Nephron progenitor cell (in vitro differentiated cells): ENCODE data around the gene RAD21L1.
"Not testable (repeated sequence)": the region's sequence is repeated elsewhere in the genome, so short reads cannot be mapped to it uniquely, and the experiment has no call there.

Source experiments
- DNase-seq: peaks from one replicate; pipeline ENCODE4 v3.0.0; 2021
- H3K27ac Mint-ChIP-seq: 2 replicates; pipeline ENCODE4 v1.8.0; 2021; ENCODE audit warnings: mild to moderate bottlenecking, moderate library complexity, mixed read lengths
- H3K27me3 Mint-ChIP-seq: 2 replicates; pipeline ENCODE4 v1.8.0; 2021; ENCODE audit warnings: mild to moderate bottlenecking, low read depth, mixed read lengths; ENCODE audit not compliant: poor library complexity
- H3K36me3 Mint-ChIP-seq: 2 replicates; pipeline ENCODE4 v1.8.0; 2021; ENCODE audit warnings: low read depth, mixed read lengths
- H3K4me1 Mint-ChIP-seq: 2 replicates; pipeline ENCODE4 v1.8.0; 2021; ENCODE audit warnings: mixed read lengths
- H3K4me3 Mint-ChIP-seq: 2 replicates; pipeline ENCODE4 v1.8.0; 2021; ENCODE audit warnings: mild to moderate bottlenecking, moderate library complexity, mixed read lengths
- H3K9me3 Mint-ChIP-seq: 2 replicates; pipeline ENCODE4 v1.8.0; 2021; ENCODE audit warnings: mild to moderate bottlenecking, moderate library complexity, mixed read lengths
- CTCF ChIP-seq: fragments of 200-600 bp; sonication (generic); IDR thresholded peaks from 2 replicates; pipeline ENCODE4 v1.5.0; 2021; ENCODE audit warnings: antibody characterized with exemption

RAD21L1 gene

GRCh38 chr20:1212607-1213396 is 13.0 kb upstream of the RAD21L1 start:
- H3K4me3 Mint-ChIP-seq = peak overlapping the region; percentile 43
- TF ChIP-seq CTCF = peak; percentile 74
- peaks cover 9% of the 10 kb centered on the region for H3K9me3 Mint-ChIP-seq
- peaks cover 37% of the 10 kb centered on the region for H3K27me3 Mint-ChIP-seq
- H3K36me3 Mint-ChIP-seq = no peaks in the 10 kb centered on the region
- peaks cover 23% of the 10 kb centered on the region for H3K4me1 Mint-ChIP-seq
- peak; percentile 72 for DNase-seq
- no peak overlapping the region for H3K27ac Mint-ChIP-seq

- peaks cover 28% of the 10 kb centered on the region for H3K27me3 Mint-ChIP-seq
- TF ChIP-seq CTCF = no peak
- no peak overlapping the region for H3K27ac Mint-ChIP-seq
Measured at GRCh38 chr20:1214838-1215261, 11.0 kb upstream of the RAD21L1 start.

GRCh38 chr20:1215386-1216170 is 10.3 kb upstream of the RAD21L1 start:
- no peak for DNase-seq
- H3K9me3 Mint-ChIP-seq = peaks cover 20% of the 10 kb centered on the region
- H3K4me3 Mint-ChIP-seq = no peak overlapping the region
- no peak overlapping the region for H3K27ac Mint-ChIP-seq
- peaks cover 23% of the 10 kb centered on the region for H3K4me1 Mint-ChIP-seq
- no peaks in the 10 kb centered on the region for H3K36me3 Mint-ChIP-seq
- H3K27me3 Mint-ChIP-seq = peaks cover 31% of the 10 kb centered on the region
- no peak for TF ChIP-seq CTCF

More at GRCh38 chr20:1214838-1215261, 11.0 kb upstream of the RAD21L1 start:
- no peak for DNase-seq
- Mint-ChIP-seq H3K4me1 (peaks cover 23% of the 10 kb centered on the region), H3K4me3 (no peak overlapping the region), H3K9me3 (peaks cover 19% of the 10 kb centered on the region), H3K36me3 (no peaks in the 10 kb centered on the region)

GRCh38 chr20:1216527-1217427 is 9.1 kb upstream of the RAD21L1 start:
- not testable (repeated sequence) for H3K27ac Mint-ChIP-seq, H3K4me3 Mint-ChIP-seq, H3K36me3 Mint-ChIP-seq, DNase-seq
- H3K9me3 Mint-ChIP-seq = peaks cover 25% of the 10 kb centered on the region
- H3K27me3 Mint-ChIP-seq = peaks cover 34% of the 10 kb centered on the region
- peaks cover 23% of the 10 kb centered on the region for H3K4me1 Mint-ChIP-seq

- Mint-ChIP-seq H3K27me3 (peaks cover 49% of the 10 kb centered on the region), H3K9me3 (peaks cover 26% of the 10 kb centered on the region)
- not testable (repeated sequence) for H3K4me1 Mint-ChIP-seq, H3K36me3 Mint-ChIP-seq, H3K27ac Mint-ChIP-seq, H3K4me3 Mint-ChIP-seq, DNase-seq
Measured at GRCh38 chr20:1222750-1223149, 3.1 kb upstream of the RAD21L1 start.

- no peak for TF ChIP-seq CTCF
- Mint-ChIP-seq H3K27ac (no peak overlapping the region), H3K9me3 (peaks cover 15% of the 10 kb centered on the region), H3K4me1 (peaks cover 4% of the 10 kb centered on the region), H3K4me3 (peak overlapping the region; percentile 24), H3K27me3 (peaks cover 60% of the 10 kb centered on the region), H3K36me3 (no peaks in the 10 kb centered on the region)
- DNase-seq = no peak
Measured at GRCh38 chr20:1224205-1224890, 1.5 kb upstream of the RAD21L1 start.
